Measurements from ENCODE around the gene TBX3. TPM values are rescaled to one million over a fixed set of nuclear protein-coding genes. Genes with fewer than 3 reads are reported as not detected.

The TBX3 gene
- polyA plus RNA-seq, 2 of the 4 experiments (the other 2 are of a cell fraction), result 22.8 to 28.0 TPM

DNA sequence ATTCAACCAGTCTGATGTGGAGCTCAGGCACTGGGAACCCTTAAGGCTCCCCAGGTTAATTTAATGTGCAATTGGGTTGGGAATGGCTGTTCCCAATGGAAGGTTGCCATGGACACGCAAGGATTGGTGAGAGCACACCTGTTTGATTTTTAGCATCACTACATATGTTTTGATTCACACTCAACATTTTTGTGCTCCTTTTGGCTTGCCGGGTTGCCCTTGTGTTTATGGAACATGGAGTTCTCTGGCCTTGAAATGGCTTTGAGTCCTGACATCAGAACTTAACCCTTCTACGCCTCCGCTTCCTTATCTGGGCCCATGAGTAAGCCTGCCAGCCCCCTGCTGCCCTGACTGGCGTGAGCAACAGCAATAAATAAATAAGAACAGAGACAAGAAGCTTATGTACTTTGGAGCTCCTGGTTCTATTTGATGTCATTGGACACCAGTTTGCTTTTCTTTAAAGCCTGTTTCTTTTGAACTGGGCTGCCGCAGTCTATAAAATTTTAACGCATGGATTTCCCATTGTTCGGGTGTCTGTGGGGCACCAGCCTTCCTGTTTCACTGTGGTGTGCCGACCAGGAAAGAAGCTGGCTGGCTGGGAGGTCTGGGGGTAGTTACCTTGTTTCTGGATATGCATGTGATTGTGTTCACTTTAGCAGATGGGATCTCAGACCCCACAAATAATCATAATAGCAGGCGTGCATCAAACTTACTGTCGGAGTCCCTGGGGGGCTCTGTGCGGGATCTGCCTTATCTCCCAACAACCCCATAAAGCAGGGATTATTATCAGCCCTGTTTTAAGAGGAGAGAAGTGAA is 27.8 kb downstream of the TBX3 start (continued):
- TF ChIP-seq HOXA7 (CRISPR knock-in tag; IDR thresholded peaks at IDR 0.05), result no peak
- no peak for TF ChIP-seq CBX8 (IDR thresholded peaks at IDR 0.05)
- no peak for TF ChIP-seq HES2 (IDR thresholded peaks at IDR 0.05)
- no peak for TF ChIP-seq BHLHE40 (IDR thresholded peaks at IDR 0.05; ENCODE audit: low read depth, low read length)
- TF ChIP-seq EP300 (IDR thresholded peaks at IDR 0.05), result peak; percentile 96 to 99
- TF ChIP-seq KDM1A (IDR thresholded peaks at IDR 0.05; ENCODE audit: low read depth), result no peak
- TF ChIP-seq EHMT2 (IDR thresholded peaks at IDR 0.05; ENCODE audit: low read depth), result no peak
- TF ChIP-seq HMGXB4 (CRISPR knock-in tag; IDR thresholded peaks at IDR 0.05; ENCODE audit: borderline replicate concordance), result no peak
- TF ChIP-seq NFE2L2 (conservative IDR thresholded peaks at IDR 0.05; ENCODE audit: low read length), result no peak
- TF ChIP-seq RFX5 (IDR thresholded peaks at IDR 0.05), result no peak
- peak; percentile 75; the same call in 1 of the 3 replicates for TF ChIP-seq BCL3 (IDR thresholded peaks at IDR 0.05)
- TF ChIP-seq, protein P1, sequence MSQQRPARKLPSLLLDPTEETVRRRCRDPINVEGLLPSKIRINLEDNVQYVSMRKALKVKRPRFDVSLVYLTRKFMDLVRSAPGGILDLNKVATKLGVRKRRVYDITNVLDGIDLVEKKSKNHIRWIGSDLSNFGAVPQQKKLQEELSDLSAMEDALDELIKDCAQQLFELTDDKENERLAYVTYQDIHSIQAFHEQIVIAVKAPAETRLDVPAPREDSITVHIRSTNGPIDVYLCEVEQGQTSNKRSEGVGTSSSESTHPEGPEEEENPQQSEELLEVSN (IDR thresholded peaks at IDR 0.05; ENCODE audit: borderline replicate concordance, low read depth), result no peak
- TF ChIP-seq SREBF2 (IDR thresholded peaks at IDR 0.05), result no peak
- TF ChIP-seq PHF8 (IDR thresholded peaks at IDR 0.05; ENCODE audit: borderline replicate concordance, low read depth), result no peak
- TF ChIP-seq JUN (IDR thresholded peaks at IDR 0.05), result peak; percentile 81 to 92; a peak in 4 of 5 replicates
- no peak for TF ChIP-seq ZC3H11A (IDR thresholded peaks at IDR 0.05)
- TF ChIP-seq MAFK (IDR thresholded peaks at IDR 0.05; ENCODE audit: partially characterized antibody), result no peak
- TF ChIP-seq TP53 (CRISPR knock-in tag; IDR thresholded peaks at IDR 0.05), result no peak
- no peak for TF ChIP-seq KDM5A (IDR thresholded peaks at IDR 0.05)
- peak in 1 of 2 experiments; percentile 53; a peak in 2 of 4 replicates for TF ChIP-seq CEBPB (IDR thresholded peaks at IDR 0.05)
- no peak for TF ChIP-seq ZNF302 (CRISPR knock-in tag; IDR thresholded peaks at IDR 0.05)
- peak in 1 of 2 experiments; percentile 37; a peak in 3 of 5 replicates for TF ChIP-seq RAD21 (conservative IDR thresholded peaks at IDR 0.05 in 1 of 2, IDR thresholded peaks at IDR 0.05 in 1 of 2)
- TF ChIP-seq HEYL (CRISPR knock-in tag; IDR thresholded peaks at IDR 0.05), result no peak

DNA sequence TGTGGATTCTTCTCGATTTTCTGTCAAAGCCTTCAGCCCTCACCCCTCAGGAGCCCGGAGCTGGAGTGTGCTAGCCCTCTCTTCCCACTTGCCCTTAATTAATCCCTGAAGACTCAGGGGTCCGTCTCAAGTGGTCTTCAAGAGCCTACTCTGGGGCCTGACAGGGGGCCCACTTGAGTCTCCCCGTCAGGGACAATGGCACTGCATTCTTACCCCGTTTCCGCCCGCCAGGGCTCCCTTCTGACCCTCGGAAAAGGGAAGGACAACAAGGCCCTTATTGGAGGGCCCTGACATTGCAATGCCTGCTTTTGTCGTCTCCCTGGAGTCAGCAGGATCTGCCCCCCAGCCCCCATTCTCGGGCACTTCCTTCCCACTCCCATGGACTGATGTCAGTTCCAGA is 34.4 kb downstream of the TBX3 start:
- DNase-seq (ENCODE audit: low read depth in 1 of 2, low spot score in 1 of 2), result no peak
- Histone ChIP-seq H3K27ac (peak overlapping the region; percentile 17 to 65; a peak in 5 of 6 replicates), H3K4me2 (no peak overlapping the region), H3K4me1 (no peaks in the 10 kb centered on the region), H3K4me3 (no peak overlapping the region), H3K9me3 (no peaks in the 10 kb centered on the region)
- CTCF ChIA-PET, result interaction anchor here (0.9 to 1.6 kb wide), 4 partner anchors 7 to 1104 kb away, joined by 3 to 7 read pairs (median 4); no protein-coding TSS in a partner anchor
- no peak for FAIRE-seq
- POLR2A ChIA-PET, result no interaction called here
- ATAC-seq, result no peak
- 61% methylated on average over 10 of the region's 10 CpGs for WGBS (ENCODE audit: missing lambda C conversion rate)
- TF ChIP-seq, protein P2, sequence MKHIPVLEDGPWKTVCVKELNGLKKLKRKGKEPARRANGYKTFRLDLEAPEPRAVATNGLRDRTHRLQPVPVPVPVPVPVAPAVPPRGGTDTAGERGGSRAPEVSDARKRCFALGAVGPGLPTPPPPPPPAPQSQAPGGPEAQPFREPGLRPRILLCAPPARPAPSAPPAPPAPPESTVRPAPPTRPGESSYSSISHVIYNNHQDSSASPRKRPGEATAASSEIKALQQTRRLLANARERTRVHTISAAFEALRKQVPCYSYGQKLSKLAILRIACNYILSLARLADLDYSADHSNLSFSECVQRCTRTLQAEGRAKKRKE (CRISPR knock-in tag; IDR thresholded peaks at IDR 0.05; ENCODE audit: low read depth), result no peak
- TF ChIP-seq, protein P3, sequence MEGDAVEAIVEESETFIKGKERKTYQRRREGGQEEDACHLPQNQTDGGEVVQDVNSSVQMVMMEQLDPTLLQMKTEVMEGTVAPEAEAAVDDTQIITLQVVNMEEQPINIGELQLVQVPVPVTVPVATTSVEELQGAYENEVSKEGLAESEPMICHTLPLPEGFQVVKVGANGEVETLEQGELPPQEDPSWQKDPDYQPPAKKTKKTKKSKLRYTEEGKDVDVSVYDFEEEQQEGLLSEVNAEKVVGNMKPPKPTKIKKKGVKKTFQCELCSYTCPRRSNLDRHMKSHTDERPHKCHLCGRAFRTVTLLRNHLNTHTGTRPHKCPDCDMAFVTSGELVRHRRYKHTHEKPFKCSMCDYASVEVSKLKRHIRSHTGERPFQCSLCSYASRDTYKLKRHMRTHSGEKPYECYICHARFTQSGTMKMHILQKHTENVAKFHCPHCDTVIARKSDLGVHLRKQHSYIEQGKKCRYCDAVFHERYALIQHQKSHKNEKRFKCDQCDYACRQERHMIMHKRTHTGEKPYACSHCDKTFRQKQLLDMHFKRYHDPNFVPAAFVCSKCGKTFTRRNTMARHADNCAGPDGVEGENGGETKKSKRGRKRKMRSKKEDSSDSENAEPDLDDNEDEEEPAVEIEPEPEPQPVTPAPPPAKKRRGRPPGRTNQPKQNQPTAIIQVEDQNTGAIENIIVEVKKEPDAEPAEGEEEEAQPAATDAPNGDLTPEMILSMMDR (IDR thresholded peaks at IDR 0.05), result no peak
- TF ChIP-seq, protein P4, sequence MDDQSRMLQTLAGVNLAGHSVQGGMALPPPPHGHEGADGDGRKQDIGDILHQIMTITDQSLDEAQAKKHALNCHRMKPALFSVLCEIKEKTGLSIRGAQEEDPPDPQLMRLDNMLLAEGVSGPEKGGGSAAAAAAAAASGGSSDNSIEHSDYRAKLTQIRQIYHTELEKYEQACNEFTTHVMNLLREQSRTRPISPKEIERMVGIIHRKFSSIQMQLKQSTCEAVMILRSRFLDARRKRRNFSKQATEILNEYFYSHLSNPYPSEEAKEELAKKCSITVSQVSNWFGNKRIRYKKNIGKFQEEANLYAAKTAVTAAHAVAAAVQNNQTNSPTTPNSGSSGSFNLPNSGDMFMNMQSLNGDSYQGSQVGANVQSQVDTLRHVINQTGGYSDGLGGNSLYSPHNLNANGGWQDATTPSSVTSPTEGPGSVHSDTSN (IDR thresholded peaks at IDR 0.05), result no peak
- TF ChIP-seq RARB (CRISPR knock-in tag; IDR thresholded peaks at IDR 0.05) (no peak), RFX5 (IDR thresholded peaks at IDR 0.05) (no peak), ZC3H11A (IDR thresholded peaks at IDR 0.05) (no peak), NPAS2 (CRISPR knock-in tag; IDR thresholded peaks at IDR 0.05; ENCODE audit: borderline replicate concordance) (no peak), EHF (CRISPR knock-in tag; IDR thresholded peaks at IDR 0.05) (no peak), JUNB (IDR thresholded peaks at IDR 0.05) (no peak), CHD2 (IDR thresholded peaks at IDR 0.05; ENCODE audit: low read length, partially characterized antibody) (no peak)
- TF ChIP-seq, protein P5, sequence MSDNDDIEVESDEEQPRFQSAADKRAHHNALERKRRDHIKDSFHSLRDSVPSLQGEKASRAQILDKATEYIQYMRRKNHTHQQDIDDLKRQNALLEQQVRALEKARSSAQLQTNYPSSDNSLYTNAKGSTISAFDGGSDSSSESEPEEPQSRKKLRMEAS (IDR thresholded peaks at IDR 0.05), result no peak

Data from A549 (cell line).